BJ (cell line): Measurements from ENCODE around the gene SLC35A3. TPM values are rescaled to one million over a fixed set of nuclear protein-coding genes. Genes with fewer than 3 reads are reported as not detected.

Experiments
- CTCF ChIA-PET: fragments of 350-600 bp; formaldehyde crosslinking; extraction: SDS; loops from one replicate; lab custom pipeline; 2021; ENCODE audit warnings: antibody characterized with exemption, inconsistent platforms; lab: Yijun Ruan, JAX
- POLR2A ChIA-PET: fragments of 300-600 bp; sonication (Branson Sonifier 250); formaldehyde crosslinking; extraction: SDS; loops from one replicate; lab custom pipeline; 2021; ENCODE audit warnings: antibody characterized with exemption; lab: Charles Lee
- DNase-seq: peaks from one replicate; pipeline ENCODE4 v3.0.0-alpha.2; 2011; ENCODE audit warnings: low read depth
- H3K27me3 ChIP-seq: 2 replicates; pipeline ENCODE4 v1.6.0; 2011; ENCODE audit warnings: low read length; ENCODE audit not compliant: control insufficient read depth, insufficient read depth
- H3K36me3 ChIP-seq: 2 replicates; pipeline ENCODE4 v1.5.1; 2011; ENCODE audit warnings: low read length; ENCODE audit not compliant: control insufficient read depth, insufficient read depth
- H3K4me3 ChIP-seq: 2 replicates; pipeline ENCODE4 v1.5.1; 2011; ENCODE audit warnings: low read depth, mild to moderate bottlenecking, control low read depth, low read length
- CTCF ChIP-seq: IDR thresholded peaks from 2 replicates; pipeline ENCODE4 v1.5.1; 2011; ENCODE audit warnings: low read depth, mild to moderate bottlenecking, control low read depth, inconsistent platforms, low read length, moderate library complexity; ENCODE audit not compliant: insufficient read depth
- polyA plus RNA-seq: library from polyadenylated mRNA; depleted of rRNA; stranded (reverse); fragments of >200 nt; gene quantifications from 2 replicates; pipeline ENCODE4 v1.2.3, GENCODE V29; 2011

Gene SLC35A3
- polyA plus RNA-seq, 1 experiment, result 7.8 TPM

GRCh38 chr1:99988210-99988765 is 18.5 kb downstream of the SLC35A3 start:
- H3K36me3 ChIP-seq, result no peaks in the 10 kb centered on the region
- ChIA-PET POLR2A (no interaction called here), CTCF (no interaction called here)
- DNase-seq, result no peak
- TF ChIP-seq CTCF, result no peak
- no peaks in the 10 kb centered on the region for H3K27me3 ChIP-seq
- no peak overlapping the region for H3K4me3 ChIP-seq

GRCh38 chr1:99992044-99992722 is 22.4 kb downstream of the SLC35A3 start:
- TF ChIP-seq CTCF, result no peak
- ChIA-PET POLR2A (no interaction called here), CTCF (no interaction called here)
- no peak for DNase-seq
- Histone ChIP-seq H3K27me3 (no peaks in the 10 kb centered on the region), H3K4me3 (no peak overlapping the region), H3K36me3 (no peaks in the 10 kb centered on the region)

GRCh38 chr1:99992760-99993467 is 23.1 kb downstream of the SLC35A3 start:
- DNase-seq, result no peak
- no peak overlapping the region for H3K4me3 ChIP-seq
- no peak for TF ChIP-seq CTCF
- H3K36me3 ChIP-seq, result no peaks in the 10 kb centered on the region
- ChIA-PET CTCF (no interaction called here), POLR2A (no interaction called here)
- H3K27me3 ChIP-seq, result no peaks in the 10 kb centered on the region

- no peak for TF ChIP-seq CTCF
- POLR2A ChIA-PET, result no interaction called here
- CTCF ChIA-PET, result no interaction called here
- no peaks in the 10 kb centered on the region for H3K27me3 ChIP-seq
- no peaks in the 10 kb centered on the region for H3K36me3 ChIP-seq
- DNase-seq, result no peak
- H3K4me3 ChIP-seq, result no peak overlapping the region
Measured at GRCh38 chr1:99993468-99993845, 23.7 kb downstream of the SLC35A3 start.

GRCh38 chr1:99994496-99994895 is 24.7 kb downstream of the SLC35A3 start:
- ChIA-PET CTCF (no interaction called here), POLR2A (no interaction called here)
- Histone ChIP-seq H3K27me3 (no peaks in the 10 kb centered on the region), H3K36me3 (no peaks in the 10 kb centered on the region), H3K4me3 (no peak overlapping the region)
- no peak for DNase-seq
- no peak for TF ChIP-seq CTCF
